HG03460 (cell line): ENCODE measurements around the gene TTI1.
A peak's percentile ranks its signal among the peaks of the same experiment; 100 is the strongest.
"Not testable (repeated sequence)": the region's sequence is repeated elsewhere in the genome, so short reads cannot be mapped to it uniquely, and the experiment has no call there.

ENCODE experiments used
- ATAC-seq: cut with Tn5 transposase; IDR thresholded peaks from one replicate; pipeline ENCODE4 v1.9.1; 2021; ENCODE audit not compliant: unreplicated experiment

The TTI1 gene

GRCh38 chr20:38012332-38012731 is 20.9 kb downstream of the TTI1 start:
- no peak for ATAC-seq

- ATAC-seq, result no peak
These were observed 21.6 kb downstream of the TTI1 start for GRCh38 chr20:38011696-38012095.

DNA sequence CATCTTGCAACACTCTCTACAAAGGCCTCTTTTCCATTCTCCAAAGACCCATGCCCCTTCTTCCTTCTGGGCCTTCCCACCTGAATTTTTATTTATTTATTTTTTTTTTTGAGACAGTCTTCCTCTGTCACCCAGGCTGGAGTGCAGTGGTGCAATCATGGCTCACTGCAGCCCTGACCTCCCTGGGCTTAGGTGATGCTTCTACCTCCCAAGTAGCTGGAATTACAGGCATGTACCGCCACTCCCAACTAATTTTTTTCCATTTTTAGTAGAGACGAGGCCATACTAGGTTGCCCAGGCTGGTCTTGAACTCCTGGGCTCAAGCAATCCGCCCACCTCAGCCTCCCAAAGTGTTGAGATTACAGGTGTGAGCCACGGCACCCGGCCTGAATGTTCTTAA is 23.8 kb downstream of the TTI1 start:
- not testable (repeated sequence) for ATAC-seq

- no peak for ATAC-seq
These were observed 24.9 kb downstream of the TTI1 start for GRCh38 chr20:38008233-38008944.

- ATAC-seq, result no peak
These were observed 25.7 kb downstream of the TTI1 start for GRCh38 chr20:38007526-38007925.

DNA sequence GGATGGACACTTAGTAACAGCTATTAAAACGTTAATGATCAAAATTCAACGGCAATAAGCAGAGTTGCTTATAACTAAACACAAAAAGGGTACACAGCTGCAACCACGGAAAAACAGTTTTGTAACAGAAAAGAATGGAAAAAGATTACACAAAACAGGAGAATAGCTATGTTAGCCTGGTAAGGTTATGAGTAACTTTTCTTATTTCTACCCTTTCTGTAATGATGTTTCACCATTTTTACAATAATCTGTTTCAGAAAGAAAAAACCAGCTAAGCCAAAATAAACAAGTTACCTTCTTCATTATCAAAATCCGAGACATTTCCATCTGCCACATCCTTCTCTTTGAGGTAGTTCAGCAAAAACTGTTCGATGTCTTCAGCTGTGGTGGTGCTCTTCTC is 27.4 kb downstream of the TTI1 start:
- no peak for ATAC-seq

DNA sequence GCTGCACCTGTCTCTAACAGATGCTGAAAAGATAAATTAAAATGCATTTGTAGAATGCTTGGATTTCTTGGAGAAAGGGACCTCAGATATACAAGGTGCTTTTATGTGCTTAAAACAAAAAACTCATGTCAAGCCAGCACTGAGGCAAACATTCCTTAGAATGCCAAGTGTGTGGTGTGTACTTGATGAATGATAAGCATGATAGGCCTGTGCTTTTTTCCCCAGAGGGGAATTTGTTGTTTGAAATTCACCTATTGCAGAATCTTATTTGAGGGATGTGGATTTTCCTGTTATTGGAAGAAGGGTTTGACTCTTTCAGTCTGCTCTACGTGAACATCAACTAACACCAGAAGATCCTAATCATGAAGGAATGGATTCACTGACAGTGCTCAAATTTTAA is 28.8 kb downstream of the TTI1 start:
- ATAC-seq, result no peak

- no peak for ATAC-seq
These were observed 30.8 kb downstream of the TTI1 start for GRCh38 chr20:38002422-38002821.

- ATAC-seq, result no peak
These were observed 31.3 kb downstream of the TTI1 start for GRCh38 chr20:38001981-38002380.

GRCh38 chr20:38001173-38001875 is 31.9 kb downstream of the TTI1 start:
- ATAC-seq, result no peak

- no peak for ATAC-seq
These were observed 33.0 kb downstream of the TTI1 start for GRCh38 chr20:38000293-38000692.

- ATAC-seq, result no peak
These were observed 33.6 kb downstream of the TTI1 start for GRCh38 chr20:37999526-38000263.

GRCh38 chr20:37997516-37997915 is 35.7 kb downstream of the TTI1 start:
- no peak for ATAC-seq

- no peak for ATAC-seq
These were observed 37.2 kb downstream of the TTI1 start for GRCh38 chr20:37995856-37996605.

GRCh38 chr20:37994512-37994911 is 38.7 kb downstream of the TTI1 start:
- no peak for ATAC-seq

- no peak for ATAC-seq
These were observed 40.4 kb downstream of the TTI1 start for GRCh38 chr20:37992802-37993409.

DNA sequence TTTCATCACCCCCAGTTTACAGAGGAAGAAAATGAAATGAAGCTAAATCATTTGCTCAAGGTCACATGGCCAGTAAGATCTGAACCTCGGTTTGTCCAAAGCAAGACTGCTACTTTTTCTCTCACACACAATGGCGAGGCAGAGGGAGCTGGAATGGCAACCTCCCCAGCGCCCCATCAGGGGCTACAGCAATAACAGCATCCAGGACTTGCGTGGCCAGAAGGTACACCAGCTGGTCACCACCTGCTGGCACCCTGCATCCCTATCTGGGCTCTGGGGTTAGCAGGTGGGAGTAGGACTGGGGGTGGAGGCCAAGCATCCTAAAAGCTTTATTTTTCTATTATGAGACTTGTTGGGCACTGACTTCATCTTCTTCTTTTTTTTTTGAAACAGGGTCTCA is 41.3 kb downstream of the TTI1 start:
- ATAC-seq, result no peak

DNA sequence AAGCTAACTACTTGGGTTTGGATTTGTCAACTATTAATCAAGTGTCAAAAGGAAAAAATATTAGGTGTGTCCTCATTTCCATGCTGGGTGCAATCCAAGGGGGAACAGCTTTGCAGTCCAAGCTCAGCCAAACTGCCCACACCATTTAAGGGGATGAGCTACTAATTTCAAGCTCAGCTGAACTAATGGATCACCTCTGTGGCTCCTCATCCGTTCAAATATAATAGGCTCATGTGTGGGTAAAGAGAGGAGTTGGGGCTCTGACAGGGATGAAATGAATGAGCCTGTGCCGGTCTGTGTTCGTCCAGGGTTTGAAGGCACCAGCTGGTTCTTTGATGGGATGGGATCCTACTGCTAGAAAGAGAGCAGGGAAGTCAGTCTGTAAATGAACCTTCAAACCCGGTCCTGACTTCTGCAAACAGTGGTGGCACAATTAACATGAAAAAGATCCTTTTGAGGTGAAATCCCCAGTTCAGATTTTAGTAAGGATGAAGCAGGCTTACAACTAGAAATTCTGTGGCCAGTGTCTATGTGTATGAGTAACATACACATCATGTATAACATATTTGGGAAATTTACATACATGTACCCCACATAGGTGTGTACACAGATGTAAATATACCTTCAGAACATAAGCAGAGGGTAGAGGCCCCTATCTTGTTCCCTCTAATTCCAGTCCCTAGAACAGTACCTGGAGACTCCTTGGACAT is 41.9 kb downstream of the TTI1 start:
- no peak for ATAC-seq

DNA sequence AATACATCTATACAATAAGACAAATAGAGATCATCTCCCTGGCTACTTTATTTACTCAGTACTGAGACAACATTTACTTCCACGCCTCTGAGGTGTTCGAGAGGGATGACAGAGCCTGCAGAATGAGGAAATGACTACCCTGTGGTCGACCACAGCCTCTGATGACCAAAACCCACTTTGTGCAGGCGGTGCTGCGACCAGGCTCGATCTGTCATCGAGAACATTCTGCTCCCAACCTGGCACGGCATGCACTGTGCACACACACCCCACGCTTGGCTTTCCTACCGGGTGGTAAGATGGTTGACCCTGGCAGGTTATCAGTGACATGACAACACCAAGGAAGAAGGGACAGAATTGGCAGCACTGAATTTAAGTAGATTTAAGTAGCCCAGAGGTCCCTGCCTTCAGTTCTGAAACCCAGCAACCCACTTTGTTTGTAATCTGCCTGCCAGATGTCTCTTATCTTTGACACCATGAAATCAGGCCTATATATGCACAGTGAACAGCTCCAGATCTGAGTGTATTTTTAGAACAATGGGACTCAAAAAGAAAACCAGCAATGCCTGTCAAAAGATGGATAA is 42.6 kb downstream of the TTI1 start:
- ATAC-seq, result peak; percentile 86
